Myocyte (in vitro differentiated cells): ENCODE measurements around the gene OR5AU1. TPM values are rescaled to one million over a fixed set of nuclear protein-coding genes. Genes with fewer than 3 reads are reported as not detected.

ENCODE experiments used
- DNase-seq: peaks from one replicate; pipeline ENCODE4 v3.0.0-alpha.2; 2012; ENCODE audit warnings: low read depth
- total RNA-seq: library from RNA; depleted of rRNA; stranded (reverse); fragments of >200 nt; gene quantifications from 2 replicates; pipeline ENCODE4 v1.2.3, GENCODE V29; 2014

The OR5AU1 gene
- total RNA-seq, 1 donor from 2014 or later = not detected

GRCh38 chr14:21108791-21109190 is 47.1 kb downstream of the OR5AU1 start:
- no peak for DNase-seq

- DNase-seq = no peak
Observed at GRCh38 chr14:21107283-21107800, 48.5 kb downstream of the OR5AU1 start.

GRCh38 chr14:21106498-21107282 is 49.2 kb downstream of the OR5AU1 start:
- DNase-seq = peak; percentile 79

GRCh38 chr14:21106176-21106497 is 49.7 kb downstream of the OR5AU1 start:
- DNase-seq = no peak

GRCh38 chr14:21105095-21105494 is 50.8 kb downstream of the OR5AU1 start:
- DNase-seq = no peak

Other genes with a start within 250 kb of the OR5AU1 start
- gene RNASE2, start 200.6 kb downstream of the OR5AU1 start, total RNA-seq = not detected in 2 replicates
- 66.9 and 71.5 TPM in 2 replicates for gene METTL17, start 166.1 kb downstream of the OR5AU1 start, total RNA-seq
- gene SLC39A2, start 156.8 kb downstream of the OR5AU1 start, total RNA-seq = not detected in 2 replicates
- 45.4 and 61.1 TPM in 2 replicates for gene NDRG2, start 131.0 kb downstream of the OR5AU1 start, total RNA-seq
- gene TPPP2, start 125.8 kb downstream of the OR5AU1 start, total RNA-seq = not detected in 2 replicates
- not detected in 2 replicates for gene RNASE13, start 121.3 kb downstream of the OR5AU1 start, total RNA-seq
- 0.16 TPM in 1 of 2 replicates, not detected in the other for gene RNASE7, start 113.7 kb downstream of the OR5AU1 start, total RNA-seq
- not detected in 2 replicates for gene RNASE8, start 98.2 kb downstream of the OR5AU1 start, total RNA-seq
- 45.2 and 67.3 TPM in 2 replicates for gene ARHGEF40, start 85.8 kb downstream of the OR5AU1 start, total RNA-seq
- 33.2 and 49.8 TPM in 2 replicates for gene ZNF219, start 57.4 kb downstream of the OR5AU1 start, total RNA-seq
- gene TMEM253, start 55.0 kb downstream of the OR5AU1 start, total RNA-seq = 0.83 and 1.6 TPM in 2 replicates
- gene HNRNPC, start 113.4 kb upstream of the OR5AU1 start, total RNA-seq = 541 and 590 TPM in 2 replicates
- not detected in 2 replicates for gene RPGRIP1, start 124.0 kb upstream of the OR5AU1 start, total RNA-seq
- gene SUPT16H, start 228.0 kb upstream of the OR5AU1 start, total RNA-seq = 70.7 and 75.3 TPM in 2 replicates